ENCODE results near the gene FAM200B.
A peak's percentile ranks its signal among the peaks of the same experiment; 100 is the strongest.

FAM200B gene

DNA sequence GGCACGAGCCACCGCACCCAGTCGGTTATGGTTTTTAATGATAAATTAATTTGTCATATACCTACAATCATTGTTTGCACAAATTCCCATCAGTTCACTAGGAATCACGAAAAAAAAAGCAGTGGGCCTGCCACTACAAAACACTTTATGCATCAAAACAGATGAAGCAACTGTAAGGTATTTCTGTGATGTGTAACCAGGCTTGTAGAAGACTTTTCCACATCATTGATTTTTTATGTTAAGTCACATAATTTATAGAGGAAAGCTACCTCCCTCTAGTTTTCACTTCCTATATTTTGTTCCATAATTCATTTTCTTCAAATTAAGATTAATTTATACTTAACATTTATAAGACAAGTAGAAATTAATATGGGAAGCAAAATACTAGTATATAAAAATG is 6.7 kb upstream of the FAM200B start:
- in situ Hi-C loops (cut with HindIII; ENCODE audit: low sequenced_read_pairs), result no loop called here
- no peak overlapping the region for H3K4me3 ChIP-seq (ENCODE audit: low read depth, low read length)
- DNase-seq (ENCODE audit: low read depth), result no peak
- TF ChIP-seq, protein P1, sequence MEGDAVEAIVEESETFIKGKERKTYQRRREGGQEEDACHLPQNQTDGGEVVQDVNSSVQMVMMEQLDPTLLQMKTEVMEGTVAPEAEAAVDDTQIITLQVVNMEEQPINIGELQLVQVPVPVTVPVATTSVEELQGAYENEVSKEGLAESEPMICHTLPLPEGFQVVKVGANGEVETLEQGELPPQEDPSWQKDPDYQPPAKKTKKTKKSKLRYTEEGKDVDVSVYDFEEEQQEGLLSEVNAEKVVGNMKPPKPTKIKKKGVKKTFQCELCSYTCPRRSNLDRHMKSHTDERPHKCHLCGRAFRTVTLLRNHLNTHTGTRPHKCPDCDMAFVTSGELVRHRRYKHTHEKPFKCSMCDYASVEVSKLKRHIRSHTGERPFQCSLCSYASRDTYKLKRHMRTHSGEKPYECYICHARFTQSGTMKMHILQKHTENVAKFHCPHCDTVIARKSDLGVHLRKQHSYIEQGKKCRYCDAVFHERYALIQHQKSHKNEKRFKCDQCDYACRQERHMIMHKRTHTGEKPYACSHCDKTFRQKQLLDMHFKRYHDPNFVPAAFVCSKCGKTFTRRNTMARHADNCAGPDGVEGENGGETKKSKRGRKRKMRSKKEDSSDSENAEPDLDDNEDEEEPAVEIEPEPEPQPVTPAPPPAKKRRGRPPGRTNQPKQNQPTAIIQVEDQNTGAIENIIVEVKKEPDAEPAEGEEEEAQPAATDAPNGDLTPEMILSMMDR (IDR thresholded peaks at IDR 0.05; ENCODE audit: low read depth, low read length, missing control alignments), result no peak

GRCh38 chr4:15675356-15675755 is 6.3 kb upstream of the FAM200B start:
- TF ChIP-seq, protein P1 (IDR thresholded peaks at IDR 0.05; ENCODE audit: low read depth, low read length, missing control alignments), result no peak
- in situ Hi-C loops (cut with HindIII; ENCODE audit: low sequenced_read_pairs), result no loop called here
- no peak for DNase-seq (ENCODE audit: low read depth)
- no peak overlapping the region for H3K4me3 ChIP-seq (ENCODE audit: low read depth, low read length)

DNA sequence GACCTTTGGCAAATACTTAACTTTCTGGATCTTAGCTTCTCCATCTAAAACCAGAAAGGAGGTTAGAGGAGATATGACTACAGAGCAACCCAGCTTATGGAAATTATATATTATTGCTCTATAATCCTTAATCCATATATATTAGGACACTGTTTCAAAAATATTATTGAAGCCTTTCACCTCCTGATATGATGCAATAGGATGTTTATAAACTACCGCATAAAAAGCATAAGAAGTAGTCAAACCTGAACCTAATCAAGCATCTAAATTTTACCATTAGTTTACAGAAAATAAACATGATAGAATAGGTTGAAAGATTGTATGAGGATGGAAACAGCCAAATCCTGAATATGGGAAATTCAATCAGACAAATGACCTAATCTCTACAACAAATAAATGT is 5.6 kb upstream of the FAM200B start:
- DNase-seq (ENCODE audit: low read depth), result no peak
- TF ChIP-seq, protein P1 (IDR thresholded peaks at IDR 0.05; ENCODE audit: low read depth, low read length, missing control alignments), result no peak

GRCh38 chr4:15676899-15677298 is 4.7 kb upstream of the FAM200B start:
- H3K4me3 ChIP-seq (ENCODE audit: low read depth, low read length), result no peak overlapping the region
- TF ChIP-seq, protein P1 (IDR thresholded peaks at IDR 0.05; ENCODE audit: low read depth, low read length, missing control alignments), result no peak
- DNase-seq (ENCODE audit: low read depth), result no peak
- in situ Hi-C loops (cut with HindIII; ENCODE audit: low sequenced_read_pairs), result no loop called here

More for the DNA sequence above, 5.6 kb upstream of the FAM200B start:
- in situ Hi-C loops (cut with HindIII; ENCODE audit: low sequenced_read_pairs), result no loop called here
- no peak overlapping the region for H3K4me3 ChIP-seq (ENCODE audit: low read depth, low read length)

DNA sequence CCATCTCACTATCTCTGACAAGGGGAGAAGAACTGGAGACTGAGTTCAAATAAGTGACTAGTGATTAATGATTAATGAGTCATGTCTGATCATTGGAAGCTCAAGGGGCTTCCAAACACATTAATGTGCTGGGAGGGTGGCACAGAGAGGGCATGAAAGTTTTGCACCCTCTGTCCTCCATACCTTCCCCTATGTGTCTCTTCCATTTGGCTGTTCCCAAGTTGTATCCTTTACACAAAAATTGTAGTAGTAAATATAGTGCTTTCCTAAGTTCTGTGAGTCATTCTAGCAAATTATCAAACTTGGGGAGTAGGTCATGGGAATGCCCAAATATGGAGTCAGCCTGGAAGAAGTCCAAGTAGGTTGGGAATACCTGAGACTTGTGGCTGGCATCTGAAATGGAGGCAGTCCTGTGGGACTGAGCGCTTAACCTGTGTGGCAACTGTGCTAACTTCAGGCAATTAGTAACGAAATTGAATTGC is 4.1 kb upstream of the FAM200B start:
- DNase-seq (ENCODE audit: low read depth), result no peak
- TF ChIP-seq, protein P1 (IDR thresholded peaks at IDR 0.05; ENCODE audit: low read depth, low read length, missing control alignments), result no peak
- H3K4me3 ChIP-seq (ENCODE audit: low read depth, low read length), result no peak overlapping the region
- in situ Hi-C loops (cut with HindIII; ENCODE audit: low sequenced_read_pairs), result no loop called here

- H3K4me3 ChIP-seq (ENCODE audit: low read depth, low read length), result peak overlapping the region; percentile 83
- DNase-seq (ENCODE audit: low read depth), result no peak
- in situ Hi-C loops (cut with HindIII; ENCODE audit: low sequenced_read_pairs), result no loop called here
- TF ChIP-seq, protein P1 (IDR thresholded peaks at IDR 0.05; ENCODE audit: low read depth, low read length, missing control alignments), result no peak
Observed at GRCh38 chr4:15681067-15681371, 608 bp upstream of the FAM200B start.

Data from astrocyte of the cerebellum (primary cell).